ENCODE data around the gene PSME1.

Gene PSME1

DNA sequence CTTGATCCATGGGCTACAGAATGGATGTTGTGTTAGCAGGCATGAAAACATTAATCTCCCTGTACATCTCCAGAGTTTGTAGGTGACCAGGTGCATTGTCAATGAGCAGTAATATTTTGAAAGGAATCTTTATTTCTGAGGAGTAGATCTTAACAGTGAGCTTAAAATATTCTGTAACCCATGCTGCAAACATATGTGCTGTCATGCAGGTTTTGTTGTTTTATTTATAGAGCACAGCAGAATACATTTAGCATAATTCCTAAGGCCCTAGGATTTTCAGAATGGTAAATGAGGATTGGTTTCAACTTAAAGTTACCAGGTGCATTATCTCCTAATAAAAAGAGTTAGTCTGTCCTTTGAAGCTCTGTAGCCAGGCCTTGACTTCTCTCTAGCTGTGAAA, 9.1 kb upstream of the PSME1 start:
- no peaks in the 10 kb centered on the region for H3K27me3 Mint-ChIP-seq
- ATAC-seq (replicated peaks; ENCODE audit: extremely low read depth, poor library complexity, severe bottlenecking) (no peak), DNase-seq (ENCODE audit: low spot score in 2 of 2) (no peak)
- no peak overlapping the region for H3K27ac Mint-ChIP-seq (ENCODE audit: low read depth)
- H3K9me3 Mint-ChIP-seq, result no peaks in the 10 kb centered on the region
- peaks cover 3% of the 10 kb centered on the region for H3K4me1 Mint-ChIP-seq
- peaks cover 17% of the 10 kb centered on the region for H3K36me3 Mint-ChIP-seq (ENCODE audit: insufficient read depth)
- no peak overlapping the region for H3K4me3 Mint-ChIP-seq

DNA sequence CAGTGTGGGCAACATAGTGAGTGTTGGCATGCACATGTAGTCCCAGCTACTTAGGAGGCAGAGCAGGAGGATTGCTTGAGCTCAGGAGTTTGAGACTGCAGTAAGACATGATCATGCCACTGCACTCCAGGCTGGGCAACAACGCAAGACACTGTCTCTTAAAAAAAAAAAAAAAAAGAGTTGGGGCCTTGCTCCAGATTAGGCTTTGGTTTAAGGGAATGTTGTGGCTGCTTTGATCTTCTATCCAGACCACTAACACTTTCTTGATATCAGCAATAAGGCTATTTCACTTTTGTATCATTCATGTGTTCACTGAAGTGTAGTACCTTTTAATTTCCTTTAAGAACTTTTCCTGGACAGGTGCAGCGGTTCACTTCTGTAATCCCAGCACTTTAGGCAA, 8.3 kb upstream of the PSME1 start:
- Mint-ChIP-seq H3K4me3 (no peak overlapping the region), H3K4me1 (peaks cover 11% of the 10 kb centered on the region), H3K27me3 (no peaks in the 10 kb centered on the region), H3K27ac (ENCODE audit: low read depth) (no peak overlapping the region), H3K9me3 (no peaks in the 10 kb centered on the region), H3K36me3 (ENCODE audit: insufficient read depth) (peaks cover 10% of the 10 kb centered on the region)
- no peak for ATAC-seq (replicated peaks; ENCODE audit: extremely low read depth, poor library complexity, severe bottlenecking)
- DNase-seq (ENCODE audit: low spot score in 2 of 2), result no peak

- Mint-ChIP-seq H3K9me3 (no peaks in the 10 kb centered on the region), H3K27ac (ENCODE audit: low read depth) (no peak overlapping the region), H3K27me3 (no peaks in the 10 kb centered on the region), H3K4me3 (no peak overlapping the region), H3K4me1 (peaks cover 14% of the 10 kb centered on the region), H3K36me3 (ENCODE audit: insufficient read depth) (peaks cover 3% of the 10 kb centered on the region)
- DNase-seq (ENCODE audit: low spot score in 2 of 2), result no peak
- ATAC-seq (replicated peaks; ENCODE audit: extremely low read depth, poor library complexity, severe bottlenecking), result no peak
Measured at GRCh38 chr14:24129410-24129998, 6.5 kb upstream of the PSME1 start.

GRCh38 chr14:24130380-24130716, 5.6 kb upstream of the PSME1 start, which contains the start of gene FITM1:
TSS of gene FITM1 (plus strand) at chr14:24130659. CDS start at chr14:24131564, 905 bp downstream.
- Mint-ChIP-seq H3K27me3 (no peaks in the 10 kb centered on the region), H3K27ac (ENCODE audit: low read depth) (no peak within 1 kb of the TSS), H3K4me1 (peaks cover 20% of the 10 kb centered on the region), H3K4me3 (no peak within 1 kb of the TSS), H3K36me3 (ENCODE audit: insufficient read depth) (peaks cover 3% of the 10 kb centered on the region), H3K9me3 (no peaks in the 10 kb centered on the region)
- ATAC-seq (replicated peaks; ENCODE audit: extremely low read depth, poor library complexity, severe bottlenecking) (no peak), DNase-seq (ENCODE audit: low spot score in 2 of 2) (no peak)

GRCh38 chr14:24130717-24131548, 5.1 kb upstream of the PSME1 start:
- no peak for ATAC-seq (replicated peaks; ENCODE audit: extremely low read depth, poor library complexity, severe bottlenecking)

DNA sequence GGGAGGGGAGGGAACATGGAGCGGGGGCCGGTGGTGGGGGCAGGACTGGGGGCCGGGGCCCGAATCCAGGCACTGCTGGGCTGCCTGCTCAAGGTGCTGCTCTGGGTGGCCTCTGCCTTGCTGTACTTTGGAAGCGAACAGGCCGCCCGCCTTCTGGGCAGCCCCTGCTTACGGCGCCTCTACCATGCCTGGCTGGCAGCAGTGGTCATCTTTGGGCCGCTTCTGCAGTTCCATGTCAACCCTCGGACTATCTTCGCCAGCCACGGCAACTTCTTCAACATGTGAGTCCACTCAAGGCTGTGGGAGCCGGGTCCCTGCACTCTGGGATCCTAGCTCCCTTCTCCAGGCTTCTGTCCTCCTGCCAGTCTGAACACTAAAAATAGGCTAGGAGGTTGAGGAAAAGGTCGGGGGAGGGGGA, 4.4 kb upstream of the PSME1 start:
- H3K27ac Mint-ChIP-seq (ENCODE audit: low read depth), result no peak overlapping the region
- peaks cover 26% of the 10 kb centered on the region for H3K4me1 Mint-ChIP-seq
- no peaks in the 10 kb centered on the region for H3K9me3 Mint-ChIP-seq
- peaks cover 3% of the 10 kb centered on the region for H3K36me3 Mint-ChIP-seq (ENCODE audit: insufficient read depth)
- ATAC-seq (replicated peaks; ENCODE audit: extremely low read depth, poor library complexity, severe bottlenecking), result no peak
- H3K27me3 Mint-ChIP-seq, result no peaks in the 10 kb centered on the region
- no peak overlapping the region for H3K4me3 Mint-ChIP-seq
- no peak for DNase-seq (ENCODE audit: low spot score in 2 of 2)

More at GRCh38 chr14:24130717-24131548, 5.1 kb upstream of the PSME1 start:
- Mint-ChIP-seq H3K4me1 (peaks cover 25% of the 10 kb centered on the region), H3K27ac (ENCODE audit: low read depth) (no peak overlapping the region), H3K4me3 (no peak overlapping the region), H3K36me3 (ENCODE audit: insufficient read depth) (peaks cover 3% of the 10 kb centered on the region), H3K9me3 (no peaks in the 10 kb centered on the region), H3K27me3 (no peaks in the 10 kb centered on the region)
- no peak for DNase-seq (ENCODE audit: low spot score in 2 of 2)

- no peaks in the 10 kb centered on the region for H3K9me3 Mint-ChIP-seq
- DNase-seq (ENCODE audit: low spot score in 2 of 2), result no peak
Measured at GRCh38 chr14:24132061-24132685, 3.8 kb upstream of the PSME1 start.

DNA sequence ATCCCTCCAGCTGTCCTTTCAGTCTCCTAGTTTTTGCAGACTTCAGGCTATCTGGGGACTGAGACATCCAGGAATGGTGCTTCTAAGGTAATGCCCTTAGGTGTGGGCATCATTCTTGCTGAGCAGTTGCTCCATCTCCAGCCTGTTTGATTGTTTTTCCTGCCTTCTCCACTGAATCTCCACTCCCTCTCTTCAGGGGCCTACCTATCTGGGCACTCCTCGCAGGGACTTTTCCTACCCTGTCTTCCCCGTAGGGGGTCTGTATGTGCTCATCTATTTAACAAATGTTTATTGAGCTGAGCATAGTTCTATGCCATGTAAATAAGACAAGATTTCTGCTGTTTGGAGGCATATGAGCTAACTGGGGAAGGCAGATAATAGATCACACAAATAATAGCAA, 3.0 kb upstream of the PSME1 start:
- ATAC-seq (replicated peaks; ENCODE audit: extremely low read depth, poor library complexity, severe bottlenecking), result no peak
- no peak overlapping the region for H3K27ac Mint-ChIP-seq (ENCODE audit: low read depth)
- H3K9me3 Mint-ChIP-seq, result no peaks in the 10 kb centered on the region
- H3K4me1 Mint-ChIP-seq, result peaks cover 38% of the 10 kb centered on the region
- H3K4me3 Mint-ChIP-seq, result no peak overlapping the region
- DNase-seq (ENCODE audit: low spot score in 2 of 2), result no peak
- H3K27me3 Mint-ChIP-seq, result no peaks in the 10 kb centered on the region
- H3K36me3 Mint-ChIP-seq (ENCODE audit: insufficient read depth), result peaks cover 10% of the 10 kb centered on the region

More at GRCh38 chr14:24132061-24132685, 3.8 kb upstream of the PSME1 start:
- H3K36me3 Mint-ChIP-seq (ENCODE audit: insufficient read depth), result peaks cover 9% of the 10 kb centered on the region
- no peaks in the 10 kb centered on the region for H3K27me3 Mint-ChIP-seq
- H3K27ac Mint-ChIP-seq (ENCODE audit: low read depth), result no peak overlapping the region
- peak overlapping the region; percentile 41 for H3K4me3 Mint-ChIP-seq
- ATAC-seq (replicated peaks; ENCODE audit: extremely low read depth, poor library complexity, severe bottlenecking), result no peak
- peaks cover 32% of the 10 kb centered on the region for H3K4me1 Mint-ChIP-seq

GRCh38 chr14:24133735-24134134, 2.3 kb upstream of the PSME1 start:
- ATAC-seq (replicated peaks; ENCODE audit: extremely low read depth, poor library complexity, severe bottlenecking), result no peak
- H3K9me3 Mint-ChIP-seq, result no peaks in the 10 kb centered on the region
- H3K4me3 Mint-ChIP-seq, result no peak overlapping the region

DNA sequence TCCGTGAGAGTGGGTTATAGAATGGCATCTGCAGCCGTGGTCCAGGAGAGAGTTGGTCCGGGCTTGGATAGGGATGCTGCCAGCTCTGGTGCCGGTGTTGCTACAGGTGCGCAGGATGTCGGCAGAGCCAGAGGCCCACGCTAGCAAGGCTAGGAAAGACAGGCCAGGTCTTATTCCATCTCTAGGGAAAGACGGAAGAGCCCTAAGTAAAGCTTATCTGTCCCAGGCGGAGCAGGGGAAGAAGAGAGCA, 485 bp upstream of the PSME1 start:
- H3K9me3 Mint-ChIP-seq, result no peaks in the 10 kb centered on the region
- no peak for DNase-seq (ENCODE audit: low spot score in 2 of 2)
- peak overlapping the region; percentile 89 for H3K27ac Mint-ChIP-seq (ENCODE audit: low read depth)
- H3K4me1 Mint-ChIP-seq, result peaks cover 51% of the 10 kb centered on the region
- ATAC-seq (replicated peaks; ENCODE audit: extremely low read depth, poor library complexity, severe bottlenecking), result no peak
- peaks cover 12% of the 10 kb centered on the region for H3K36me3 Mint-ChIP-seq (ENCODE audit: insufficient read depth)
- H3K4me3 Mint-ChIP-seq, result peak overlapping the region; percentile 90
- no peaks in the 10 kb centered on the region for H3K27me3 Mint-ChIP-seq

More at GRCh38 chr14:24133735-24134134, 2.3 kb upstream of the PSME1 start:
- H3K4me1 Mint-ChIP-seq, result peaks cover 41% of the 10 kb centered on the region
- no peak overlapping the region for H3K27ac Mint-ChIP-seq (ENCODE audit: low read depth)
- H3K27me3 Mint-ChIP-seq, result no peaks in the 10 kb centered on the region
- H3K36me3 Mint-ChIP-seq (ENCODE audit: insufficient read depth), result peaks cover 13% of the 10 kb centered on the region
- no peak for DNase-seq (ENCODE audit: low spot score in 2 of 2)

DNA sequence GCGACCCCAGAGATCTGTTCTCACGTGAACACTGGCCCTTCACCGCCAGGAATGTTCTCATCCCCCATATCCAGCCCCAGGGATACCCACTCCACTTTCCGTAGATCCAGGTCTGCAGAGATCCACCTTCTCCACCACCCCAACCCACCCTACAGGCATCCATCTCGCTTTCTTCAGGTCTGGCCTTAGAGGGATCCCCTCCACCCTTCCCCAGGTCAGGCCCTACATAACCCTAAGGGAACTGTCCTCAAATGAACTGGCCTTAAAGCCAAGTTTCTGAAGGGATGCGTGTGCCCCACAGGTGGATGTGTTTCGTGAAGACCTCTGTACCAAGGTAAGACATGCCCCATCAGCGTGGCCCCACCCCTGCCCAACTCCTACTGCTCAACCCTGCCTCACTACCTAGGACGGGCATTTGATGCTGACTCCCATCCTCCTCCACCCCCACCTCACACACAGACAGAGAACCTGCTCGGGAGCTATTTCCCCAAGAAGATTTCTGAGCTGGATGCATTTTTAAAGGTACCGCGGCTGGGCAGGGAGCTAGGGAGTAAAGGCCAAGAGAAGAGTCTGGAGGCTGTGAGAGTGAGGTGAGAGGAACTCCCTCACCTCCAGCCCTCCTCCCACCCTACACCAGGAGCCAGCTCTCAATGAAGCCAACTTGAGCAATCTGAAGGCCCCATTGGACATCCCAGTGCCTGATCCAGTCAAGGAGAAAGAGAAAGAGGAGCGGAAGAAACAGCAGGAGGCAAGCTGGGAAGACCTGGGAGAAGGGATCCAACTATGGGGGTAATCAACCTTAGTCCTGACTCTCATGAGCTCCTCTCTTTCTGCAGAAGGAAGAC, 912 bp downstream of the PSME1 start:
- ATAC-seq (replicated peaks; ENCODE audit: extremely low read depth, poor library complexity, severe bottlenecking) (no peak), DNase-seq (ENCODE audit: low spot score in 2 of 2) (no peak)
- Mint-ChIP-seq H3K36me3 (ENCODE audit: insufficient read depth) (peaks cover 15% of the 10 kb centered on the region), H3K27me3 (no peaks in the 10 kb centered on the region), H3K9me3 (no peaks in the 10 kb centered on the region), H3K27ac (ENCODE audit: low read depth) (peak overlapping the region; percentile 79), H3K4me3 (peak overlapping the region; percentile 90), H3K4me1 (peaks cover 48% of the 10 kb centered on the region)

GRCh38 chr14:24137529-24138395, 1.8 kb downstream of the PSME1 start:
- Mint-ChIP-seq H3K27me3 (no peaks in the 10 kb centered on the region), H3K4me1 (peaks cover 42% of the 10 kb centered on the region), H3K9me3 (no peaks in the 10 kb centered on the region), H3K4me3 (peak overlapping the region; percentile 90), H3K27ac (ENCODE audit: low read depth) (no peak overlapping the region), H3K36me3 (ENCODE audit: insufficient read depth) (peaks cover 17% of the 10 kb centered on the region)
- ATAC-seq (replicated peaks; ENCODE audit: extremely low read depth, poor library complexity, severe bottlenecking) (no peak), DNase-seq (ENCODE audit: low spot score in 2 of 2) (no peak)
